GM21529 (cell line): Measurements from ENCODE around the gene PPIL3.
"Not testable (repeated sequence)": the region's sequence is repeated elsewhere in the genome, so short reads cannot be mapped to it uniquely, and the experiment has no call there.

Experiments used
- ATAC-seq: cut with Tn5 transposase; IDR thresholded peaks from one replicate; pipeline ENCODE4 v1.9.1; 2021; ENCODE audit not compliant: unreplicated experiment

The PPIL3 gene

DNA sequence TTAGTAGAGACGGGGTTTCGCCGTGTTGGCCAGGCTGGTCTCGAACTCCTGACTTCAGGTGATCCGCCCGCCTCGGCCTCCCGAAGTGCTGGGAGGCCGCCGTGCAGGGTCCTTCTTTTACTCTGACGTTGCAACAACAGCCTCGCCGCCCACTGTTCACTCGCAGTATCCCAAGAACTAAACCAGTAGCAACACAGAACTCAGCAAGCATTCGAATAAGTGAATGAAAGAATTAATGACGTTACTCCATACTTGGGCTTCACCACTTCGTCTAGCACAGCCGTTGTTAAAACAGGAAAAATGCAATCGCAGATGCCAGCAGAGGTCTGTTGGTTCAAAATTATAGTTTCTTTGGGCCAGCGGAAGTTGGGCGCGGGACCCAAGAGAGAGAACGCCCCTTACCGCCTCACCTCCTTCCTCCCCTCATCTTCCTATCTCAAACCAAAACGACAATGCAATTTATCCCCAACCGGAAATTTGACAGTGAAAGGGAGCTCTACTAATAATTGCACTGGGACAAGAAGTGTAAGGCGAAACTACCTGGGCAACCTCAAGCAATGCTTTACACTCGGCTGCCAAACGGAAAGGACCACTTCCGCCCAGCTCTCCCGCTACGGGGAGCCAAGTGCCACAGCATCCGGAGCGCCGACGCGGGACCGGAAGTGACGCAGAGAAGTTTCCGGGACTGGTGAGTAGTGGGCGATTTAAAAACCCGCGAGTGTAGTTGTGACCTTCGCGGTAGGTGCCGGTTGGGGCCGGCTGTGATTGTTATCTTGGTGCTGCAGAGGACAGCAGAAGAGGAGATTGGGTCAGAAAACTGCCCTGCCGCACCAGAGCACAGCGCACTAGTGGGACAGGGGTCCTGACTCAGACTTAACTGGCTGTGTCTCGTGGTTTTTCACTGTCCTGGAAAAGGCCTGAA lies at the start of gene PPIL3, which contains the start of gene NIF3L1:
PPIL3 (minus strand) TSS at position 374 of the 922 bp plus-strand sequence. CDS start 1,462 bp downstream, outside the sequence.
NIF3L1 (plus strand) TSS at position 668 of the 922 bp plus-strand sequence. CDS start 2,573 bp downstream, outside the sequence.
- peak; percentile 86 for ATAC-seq

DNA sequence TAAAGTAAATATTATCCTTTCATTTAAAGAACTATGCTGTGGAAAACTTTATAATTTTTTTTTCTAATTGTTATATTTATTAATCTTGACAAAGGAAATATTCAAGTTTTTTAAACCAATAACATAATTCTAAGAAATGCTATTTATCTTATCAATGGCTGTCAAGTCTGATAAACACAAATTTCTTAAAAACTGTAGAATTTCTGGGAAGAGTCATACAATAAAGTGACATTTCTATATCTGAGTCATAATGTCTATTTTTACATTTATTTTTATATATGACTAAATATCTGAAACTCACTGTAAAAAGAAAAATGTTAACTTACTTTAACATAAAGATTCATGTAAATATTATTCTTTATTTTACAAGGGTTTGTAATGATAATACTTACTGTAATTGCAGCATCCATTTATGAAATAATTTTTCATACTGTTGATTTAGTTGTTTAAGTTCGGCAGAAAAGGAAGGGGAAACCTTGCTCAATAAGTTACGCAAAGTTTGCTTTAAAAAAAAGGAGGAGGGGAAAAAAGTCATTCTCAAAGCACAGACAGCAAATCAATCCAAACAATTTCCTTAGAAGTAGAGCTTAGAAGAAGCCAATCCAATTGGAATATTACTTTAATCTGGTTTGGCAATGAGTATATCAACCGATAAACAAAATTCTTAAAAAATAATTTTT lies 42.2 kb upstream of the PPIL3 start:
- no peak for ATAC-seq

GRCh38 chr2:200929334-200930249 lies 40.7 kb upstream of the PPIL3 start:
- ATAC-seq = no peak

- no peak for ATAC-seq
Observed at GRCh38 chr2:200922439-200922838, 33.6 kb upstream of the PPIL3 start.

DNA sequence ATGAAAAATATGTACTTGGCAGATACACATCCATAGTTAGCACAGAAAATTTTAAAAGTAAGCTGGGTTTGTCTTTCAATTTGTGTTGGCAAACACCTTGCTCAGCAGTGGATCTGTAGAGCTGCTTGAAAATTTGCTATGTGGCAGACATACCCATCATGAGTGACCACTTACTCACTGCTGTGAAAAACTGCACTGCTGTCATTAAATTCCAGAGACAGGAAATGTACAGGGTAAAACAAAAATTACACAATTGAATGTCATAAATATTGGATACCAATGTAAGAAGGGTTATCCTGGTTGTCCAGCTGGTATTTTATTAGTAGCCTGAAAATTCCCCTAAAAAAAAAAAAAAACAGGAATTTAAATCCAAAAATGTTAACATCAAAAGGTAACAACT lies 24.8 kb upstream of the PPIL3 start:
- ATAC-seq = no peak

DNA sequence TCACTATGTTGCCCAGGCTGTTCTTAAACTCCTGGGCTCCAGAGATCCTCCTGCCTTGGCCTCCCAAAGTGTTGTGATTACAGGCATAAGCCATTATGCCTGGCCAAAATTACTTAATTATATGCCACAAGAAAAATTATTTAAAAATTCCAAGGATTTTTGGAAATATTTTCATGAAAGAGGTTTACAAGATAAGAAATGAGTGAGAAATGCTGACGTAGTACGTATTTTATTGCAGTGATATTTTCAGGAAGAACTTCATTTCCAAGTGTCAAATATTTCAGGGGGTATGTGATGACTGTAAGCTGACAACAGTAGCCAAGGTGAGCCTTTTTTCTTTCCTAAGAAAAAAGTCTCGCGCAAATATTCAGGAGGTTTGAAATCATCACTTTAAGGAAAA lies 21.1 kb upstream of the PPIL3 start:
- no peak for ATAC-seq

GRCh38 chr2:200905618-200906296 lies 16.9 kb upstream of the PPIL3 start:
- ATAC-seq = peak; percentile 60

DNA sequence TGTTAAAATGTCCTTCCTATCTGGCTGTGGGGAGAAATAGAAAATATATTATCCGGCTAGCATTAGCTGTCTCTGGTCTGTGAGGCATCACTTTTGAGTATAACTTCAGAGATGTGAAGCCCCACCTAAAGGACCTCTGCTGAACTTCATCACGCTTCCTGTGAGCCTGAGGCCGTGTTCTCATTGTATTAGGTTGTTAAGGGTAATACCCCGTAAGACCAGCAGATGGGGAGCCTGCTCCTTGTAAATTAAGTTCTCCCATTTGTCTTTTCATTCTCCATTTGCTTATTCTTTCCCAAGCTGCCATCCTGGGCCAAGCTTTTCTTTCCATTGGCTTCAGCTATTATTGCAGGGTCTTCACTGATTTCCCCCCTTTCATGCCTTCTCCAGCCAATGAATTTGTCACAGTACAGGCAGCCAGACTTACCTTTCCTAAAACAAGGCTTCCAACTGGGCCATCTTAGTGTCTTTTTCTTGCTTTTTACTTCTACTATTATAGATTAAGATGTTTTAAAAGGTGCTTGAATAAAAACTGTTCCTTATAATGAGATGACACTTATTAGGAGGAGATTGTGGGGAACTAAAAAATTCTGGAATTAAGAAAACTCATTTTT lies 12.7 kb upstream of the PPIL3 start:
- ATAC-seq = peak; percentile 98

DNA sequence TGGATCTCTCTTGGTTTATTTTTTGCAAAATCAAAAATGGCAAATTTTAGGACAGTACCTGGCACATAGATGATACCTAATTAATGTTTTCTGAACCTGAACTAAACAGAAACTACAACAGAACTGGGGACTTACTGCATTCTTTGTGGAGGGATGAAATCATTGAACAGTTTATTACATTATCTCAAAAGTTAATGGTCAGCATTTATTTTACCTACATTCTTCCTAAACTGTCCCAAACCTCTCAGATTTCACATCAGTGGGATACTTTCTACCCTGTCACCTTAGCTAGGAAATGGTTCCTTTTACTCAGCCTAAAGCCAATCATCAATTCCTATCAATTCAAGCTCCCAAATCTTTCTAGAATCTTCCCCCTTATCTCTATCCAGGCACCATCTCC lies 10.6 kb upstream of the PPIL3 start:
- no peak for ATAC-seq

GRCh38 chr2:200881715-200882249 lies 7.1 kb downstream of the PPIL3 start:
- not testable (repeated sequence) for ATAC-seq

DNA sequence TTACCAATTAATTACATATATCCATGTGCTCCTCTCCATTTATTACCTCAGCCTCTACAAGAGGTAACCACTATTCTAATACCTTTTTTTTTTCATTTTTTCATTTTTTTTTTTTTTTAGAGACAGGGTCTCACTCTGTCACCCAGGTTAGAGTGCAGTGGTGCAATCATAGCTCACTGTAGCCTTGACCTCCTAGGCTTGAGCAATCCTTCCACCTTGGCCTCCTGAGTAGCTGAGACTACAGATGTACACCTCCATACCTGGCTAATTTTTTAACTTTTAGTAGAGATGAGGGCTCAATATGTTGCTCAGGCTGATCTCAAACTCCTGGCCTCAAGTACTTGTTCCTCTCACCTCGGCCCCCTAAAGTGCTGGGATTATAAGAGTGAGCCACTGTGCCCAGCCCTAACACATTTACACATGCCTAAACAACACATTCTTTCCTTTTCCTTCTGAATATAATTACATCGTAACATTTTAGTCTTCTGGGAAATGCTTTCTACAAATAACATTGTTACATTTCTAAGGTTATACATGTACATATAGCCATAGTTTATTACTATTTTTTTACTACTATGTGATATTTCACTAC lies 10.5 kb downstream of the PPIL3 start:
- ATAC-seq = no peak

DNA sequence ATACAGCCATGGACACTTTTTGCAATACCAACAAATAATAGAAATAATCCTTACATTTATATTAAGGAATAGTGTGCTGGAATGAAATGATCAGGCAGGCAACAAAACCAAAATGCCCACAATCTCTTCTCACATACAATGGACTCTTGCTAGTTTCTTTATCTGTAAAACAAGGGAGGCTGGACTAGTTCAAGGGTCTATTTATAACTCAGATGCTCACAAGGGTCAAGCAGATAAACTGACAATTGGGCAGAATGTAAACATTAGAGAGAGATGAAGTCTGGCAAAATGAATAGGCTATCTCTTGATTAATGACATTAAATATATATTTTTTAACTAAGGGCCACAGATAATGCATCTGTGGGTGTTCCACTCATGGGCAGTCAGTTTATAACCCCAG lies 11.4 kb downstream of the PPIL3 start:
- ATAC-seq = no peak

- ATAC-seq = no peak
Observed at GRCh38 chr2:200873560-200873959, 15.3 kb downstream of the PPIL3 start.

- ATAC-seq = no peak
Observed at GRCh38 chr2:200871151-200871550, 17.7 kb downstream of the PPIL3 start.

GRCh38 chr2:200869014-200869413 lies 19.9 kb downstream of the PPIL3 start:
- ATAC-seq = no peak

GRCh38 chr2:200864176-200865034 lies 24.5 kb downstream of the PPIL3 start, which contains the start of gene CLK1:
Gene CLK1, minus strand, starts transcription at chr2:200864658. Its CDS starts 2,796 bp downstream, at chr2:200861862.
- ATAC-seq = peak; percentile 81

DNA sequence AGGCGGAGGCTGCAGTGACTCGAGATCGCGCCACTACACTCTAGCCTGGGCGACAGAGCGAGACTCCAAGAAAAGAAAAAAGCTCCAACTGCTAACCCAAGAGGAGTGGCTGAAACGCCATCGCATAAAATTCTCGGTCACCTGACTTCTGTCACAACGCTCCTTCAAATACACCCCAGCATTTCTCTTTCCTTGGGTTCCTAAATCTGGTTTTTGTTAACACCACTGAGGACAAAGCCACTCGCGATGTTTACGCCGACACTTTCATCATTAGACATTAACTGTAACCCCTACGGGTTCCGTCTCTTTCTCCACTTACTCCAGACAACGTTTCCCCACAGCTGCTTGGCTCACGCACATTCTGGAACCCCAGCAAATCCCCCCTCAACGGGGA lies 25.1 kb downstream of the PPIL3 start:
- ATAC-seq = peak; percentile 3

DNA sequence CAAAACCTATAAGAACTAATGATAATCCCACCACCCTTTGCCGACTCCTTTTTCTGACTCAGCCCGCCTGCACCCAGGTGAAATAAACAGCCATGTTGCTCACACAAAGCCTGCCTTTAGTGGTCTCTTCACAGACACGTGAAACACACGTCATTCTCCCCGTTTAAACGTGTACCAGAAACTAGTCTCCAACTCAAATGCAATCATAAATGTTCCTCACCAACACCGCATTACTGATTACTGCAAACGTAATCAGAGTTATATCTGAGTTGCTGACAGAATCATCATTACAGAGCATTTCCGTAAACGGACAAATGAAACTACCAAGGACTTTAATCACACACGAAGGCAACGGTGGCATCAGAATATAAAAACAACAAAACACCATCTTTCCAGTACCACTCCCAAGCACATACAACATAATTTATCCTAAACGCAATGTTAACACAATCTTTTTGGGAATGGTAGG lies 26.3 kb downstream of the PPIL3 start:
- no peak for ATAC-seq
